Osteoblast (primary cell): ENCODE results near the gene NAA25. TPM values are rescaled to one million over a fixed set of nuclear protein-coding genes. Genes with fewer than 3 reads are reported as not detected.

Source experiments
- DNase-seq: peaks from one replicate; pipeline ENCODE4 v3.0.0; 2011; ENCODE audit warnings: low spot score, mixed read lengths; ENCODE audit not compliant: insufficient read length; ENCODE audit errors: missing footprints
- H2AFZ ChIP-seq: 2 replicates; pipeline ENCODE4 v1.6.0; 2011; ENCODE audit warnings: mild to moderate bottlenecking, low read length
- H3K27ac ChIP-seq: 2 replicates; pipeline ENCODE4 v1.5.1; 2011; ENCODE audit warnings: mild to moderate bottlenecking, low read depth, low read length, moderate library complexity
- H3K27me3 ChIP-seq: 2 replicates; pipeline ENCODE4 v1.6.0; 2012; ENCODE audit warnings: mild to moderate bottlenecking, control low read depth, inconsistent platforms, low read length, moderate library complexity; ENCODE audit not compliant: insufficient read depth
- H3K36me3 ChIP-seq: 2 replicates; pipeline ENCODE4 v1.5.1; 2011; ENCODE audit warnings: mild to moderate bottlenecking, low read length, control low read depth, moderate library complexity; ENCODE audit not compliant: insufficient read depth
- H3K4me1 ChIP-seq: 2 replicates; pipeline ENCODE4 v1.5.1; 2011; ENCODE audit warnings: mild to moderate bottlenecking, low read length, control low read depth, moderate library complexity; ENCODE audit not compliant: insufficient read depth
- H3K4me2 ChIP-seq: 2 replicates; pipeline ENCODE4 v1.6.0; 2011; ENCODE audit warnings: mild to moderate bottlenecking, low read length; ENCODE audit not compliant: insufficient read depth
- H3K4me3 ChIP-seq: fragments of 200-600 bp; sonication (generic); 3 replicates; pipeline ENCODE4 v1.5.1; 2012; ENCODE audit warnings: mild to moderate bottlenecking, low read length, inconsistent platforms; ENCODE audit not compliant: insufficient read depth
- H3K79me2 ChIP-seq: 2 replicates; pipeline ENCODE4 v1.6.0; 2012; ENCODE audit warnings: mild to moderate bottlenecking, low read length, control low read depth, inconsistent platforms; ENCODE audit not compliant: insufficient read depth
- H3K9me3 ChIP-seq: 2 replicates; pipeline ENCODE4 v1.5.1; 2011; ENCODE audit warnings: low read depth, low read length, control low read depth
- H4K20me1 ChIP-seq: 2 replicates; pipeline ENCODE4 v1.6.0; 2012; ENCODE audit warnings: mild to moderate bottlenecking, low read length, control low read depth; ENCODE audit not compliant: insufficient read depth
- total RNA-seq: library from RNA; depleted of rRNA; stranded (reverse); fragments of >200 nt; gene quantifications from 2 replicates; pipeline ENCODE4 v1.2.3, GENCODE V29; 2012
- TF ChIP-seq, protein P1 (sequence below): IDR thresholded peaks from 2 replicates; pipeline ENCODE4 v1.5.1; 2011; ENCODE audit warnings: mild to moderate bottlenecking, low read depth, low read length, moderate library complexity; ENCODE audit errors: extremely low read depth

Gene NAA25
- total RNA-seq, 1 donor: 20.6 TPM

DNA sequence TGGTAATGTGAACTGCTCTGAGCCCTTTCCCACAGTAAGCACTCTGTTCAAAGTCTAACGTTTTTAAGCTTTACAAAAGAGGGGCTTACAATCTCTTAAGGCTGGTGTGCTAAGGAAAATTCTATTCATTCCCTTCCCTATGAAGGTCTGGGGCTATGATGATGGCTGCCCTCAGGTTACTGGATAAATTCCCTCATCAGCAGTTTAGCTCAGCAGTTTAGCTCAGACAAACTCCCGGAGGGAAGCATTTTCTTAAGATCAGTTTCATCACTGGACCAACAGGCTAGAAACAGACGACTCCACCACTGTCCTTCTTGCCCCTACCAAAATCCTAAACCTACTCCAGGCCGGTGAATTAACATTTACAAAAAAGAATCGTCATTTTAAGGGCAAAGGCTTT is 76.3 kb downstream of the NAA25 start:
- TF ChIP-seq, protein P1, sequence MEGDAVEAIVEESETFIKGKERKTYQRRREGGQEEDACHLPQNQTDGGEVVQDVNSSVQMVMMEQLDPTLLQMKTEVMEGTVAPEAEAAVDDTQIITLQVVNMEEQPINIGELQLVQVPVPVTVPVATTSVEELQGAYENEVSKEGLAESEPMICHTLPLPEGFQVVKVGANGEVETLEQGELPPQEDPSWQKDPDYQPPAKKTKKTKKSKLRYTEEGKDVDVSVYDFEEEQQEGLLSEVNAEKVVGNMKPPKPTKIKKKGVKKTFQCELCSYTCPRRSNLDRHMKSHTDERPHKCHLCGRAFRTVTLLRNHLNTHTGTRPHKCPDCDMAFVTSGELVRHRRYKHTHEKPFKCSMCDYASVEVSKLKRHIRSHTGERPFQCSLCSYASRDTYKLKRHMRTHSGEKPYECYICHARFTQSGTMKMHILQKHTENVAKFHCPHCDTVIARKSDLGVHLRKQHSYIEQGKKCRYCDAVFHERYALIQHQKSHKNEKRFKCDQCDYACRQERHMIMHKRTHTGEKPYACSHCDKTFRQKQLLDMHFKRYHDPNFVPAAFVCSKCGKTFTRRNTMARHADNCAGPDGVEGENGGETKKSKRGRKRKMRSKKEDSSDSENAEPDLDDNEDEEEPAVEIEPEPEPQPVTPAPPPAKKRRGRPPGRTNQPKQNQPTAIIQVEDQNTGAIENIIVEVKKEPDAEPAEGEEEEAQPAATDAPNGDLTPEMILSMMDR: no peak
- Histone ChIP-seq H3K4me2 (no peak overlapping the region), H3K36me3 (peaks cover 67% of the 10 kb centered on the region)

DNA sequence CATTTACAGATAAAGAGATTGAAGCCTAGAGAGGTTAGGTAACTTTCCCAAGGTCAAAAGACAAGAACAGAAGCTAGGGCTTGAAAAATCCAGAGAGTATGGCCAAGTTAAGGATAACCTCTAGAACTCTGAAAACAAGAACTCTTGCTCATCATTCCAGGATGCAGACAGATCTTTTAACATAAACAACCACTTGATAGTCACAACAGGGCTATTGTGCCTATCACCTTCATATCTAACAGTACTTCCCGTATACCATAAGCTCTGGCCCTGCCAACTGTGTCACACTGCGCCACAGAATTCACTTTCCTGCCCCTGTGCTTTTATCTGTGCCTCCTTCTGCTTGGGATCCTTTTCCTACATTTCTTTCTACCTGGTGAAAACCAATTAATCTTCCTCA is 77.1 kb downstream of the NAA25 start:
- no peak for DNase-seq
- H3K36me3 ChIP-seq: peaks cover 63% of the 10 kb centered on the region

More for the DNA sequence above, 76.3 kb downstream of the NAA25 start:
- Histone ChIP-seq H2AFZ (no peak overlapping the region), H3K9me3 (no peaks in the 10 kb centered on the region), H4K20me1 (no peaks in the 10 kb centered on the region), H3K4me1 (no peaks in the 10 kb centered on the region), H3K4me3 (no peak overlapping the region), H3K79me2 (peaks cover 4% of the 10 kb centered on the region), H3K27me3 (no peaks in the 10 kb centered on the region), H3K27ac (no peak overlapping the region)
- no peak for DNase-seq

DNA sequence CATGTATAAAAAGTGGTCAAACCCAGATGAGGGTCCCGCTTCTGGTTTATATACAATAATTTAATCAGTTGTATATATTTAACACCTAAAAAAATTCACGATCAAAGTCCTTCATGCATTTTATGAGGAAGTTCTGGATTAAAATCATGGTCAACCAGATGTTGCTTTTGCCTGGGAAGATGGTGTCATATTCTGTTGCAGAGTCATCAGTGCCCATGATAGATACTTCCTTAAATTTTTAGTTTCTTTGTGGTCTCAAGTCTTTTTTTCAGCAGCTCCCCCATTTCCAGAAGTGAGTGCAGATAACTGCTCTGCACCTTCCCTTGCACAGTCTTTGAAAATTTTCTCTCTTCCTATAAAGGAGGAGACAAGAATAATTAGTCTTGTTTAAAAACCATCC is 79.3 kb downstream of the NAA25 start:
- Histone ChIP-seq H3K4me3 (no peak overlapping the region), H3K27me3 (no peaks in the 10 kb centered on the region), H3K4me1 (no peaks in the 10 kb centered on the region), H4K20me1 (no peaks in the 10 kb centered on the region), H3K79me2 (peaks cover 7% of the 10 kb centered on the region), H3K36me3 (peaks cover 46% of the 10 kb centered on the region), H3K9me3 (no peaks in the 10 kb centered on the region), H2AFZ (no peak overlapping the region), H3K4me2 (no peak overlapping the region), H3K27ac (no peak overlapping the region)
- DNase-seq: no peak
- TF ChIP-seq, protein P1: no peak

More for the DNA sequence above, 77.1 kb downstream of the NAA25 start:
- no peaks in the 10 kb centered on the region for H4K20me1 ChIP-seq
- H3K4me3 ChIP-seq: no peak overlapping the region
- H3K27me3 ChIP-seq: no peaks in the 10 kb centered on the region
- H3K4me2 ChIP-seq: no peak overlapping the region
- H3K9me3 ChIP-seq: no peaks in the 10 kb centered on the region
- no peaks in the 10 kb centered on the region for H3K4me1 ChIP-seq
- TF ChIP-seq, protein P1: no peak
- H2AFZ ChIP-seq: no peak overlapping the region
- peaks cover 4% of the 10 kb centered on the region for H3K79me2 ChIP-seq
- no peak overlapping the region for H3K27ac ChIP-seq

DNA sequence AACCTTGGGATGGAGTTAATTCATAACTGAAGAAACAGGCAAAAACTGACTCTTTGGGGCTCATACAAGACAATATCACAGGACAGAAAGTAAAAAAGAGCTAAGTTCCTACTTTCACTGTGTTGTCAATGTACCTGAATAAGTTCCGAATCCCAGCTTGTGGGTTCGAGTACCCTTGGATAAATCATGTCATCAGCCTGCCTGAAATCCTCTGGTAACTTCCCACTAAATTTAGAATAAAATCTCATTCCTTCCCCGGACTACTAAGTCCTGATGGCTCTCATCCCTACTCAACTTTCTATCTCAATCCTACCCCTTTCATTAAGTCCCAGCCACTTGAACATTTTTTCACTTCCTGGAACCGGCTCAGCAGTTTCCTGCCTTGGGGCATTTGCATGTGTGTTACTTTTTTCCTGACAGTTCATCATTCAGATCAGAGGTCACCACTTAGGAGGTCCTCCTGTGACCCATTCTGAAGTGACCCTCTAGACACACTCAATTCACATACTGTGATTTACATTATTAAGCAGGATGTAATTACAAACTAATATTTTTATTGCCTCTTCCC is 82.7 kb downstream of the NAA25 start:
- H3K79me2 ChIP-seq: peaks cover 31% of the 10 kb centered on the region
- TF ChIP-seq, protein P1: no peak
- no peak overlapping the region for H3K4me3 ChIP-seq
- peaks cover 53% of the 10 kb centered on the region for H3K36me3 ChIP-seq
- no peaks in the 10 kb centered on the region for H4K20me1 ChIP-seq
- H3K9me3 ChIP-seq: no peaks in the 10 kb centered on the region
- no peak overlapping the region for H3K4me2 ChIP-seq
- H2AFZ ChIP-seq: no peak overlapping the region
- DNase-seq: no peak
- H3K27ac ChIP-seq: no peak overlapping the region
- no peaks in the 10 kb centered on the region for H3K4me1 ChIP-seq
- no peaks in the 10 kb centered on the region for H3K27me3 ChIP-seq
